Hypothalamus (tissue), 51 donors: ENCODE results near the gene C14orf180.
"Not testable (repeated sequence)": the region's sequence is repeated elsewhere in the genome, so short reads cannot be mapped to it uniquely, and the experiment has no call there.

Source experiments
- DNase-seq, 51 donors: peaks; one replicate each; lab custom pipeline; 2025; lab: John Stamatoyannopoulos, UW

Gene C14orf180

GRCh38 chr14:104576232-104576969 is 3.2 kb upstream of the C14orf180 start:
- no peak for DNase-seq

- DNase-seq: peak in 2 of 51 donors; percentile 6 to 19
These were observed 2.6 kb upstream of the C14orf180 start for GRCh38 chr14:104576970-104577332.

GRCh38 chr14:104577426-104577825 is 2.1 kb upstream of the C14orf180 start:
- DNase-seq: no peak

DNA sequence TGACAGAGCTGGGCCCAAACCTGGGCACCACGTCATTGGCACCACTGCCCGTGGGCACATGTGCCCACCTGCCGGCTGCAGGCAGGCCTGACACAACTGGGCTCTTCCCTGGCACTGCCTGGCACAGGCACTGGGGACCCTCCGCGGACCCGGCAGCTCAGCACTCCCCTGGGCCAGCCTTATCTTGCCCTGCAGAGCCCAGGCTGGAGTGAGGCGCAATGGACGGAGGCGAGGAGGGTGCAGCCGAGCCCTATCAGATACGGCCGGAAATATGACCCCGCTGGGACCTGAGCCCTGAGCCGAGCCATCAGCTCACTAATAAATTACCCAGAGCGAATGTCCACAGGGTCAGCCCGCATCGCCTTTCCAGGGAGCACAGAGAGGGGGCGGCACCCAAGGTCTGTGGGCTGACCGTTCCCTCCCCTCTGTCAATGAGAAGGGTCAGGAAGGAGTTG is 1.7 kb upstream of the C14orf180 start:
- no peak for DNase-seq

DNA sequence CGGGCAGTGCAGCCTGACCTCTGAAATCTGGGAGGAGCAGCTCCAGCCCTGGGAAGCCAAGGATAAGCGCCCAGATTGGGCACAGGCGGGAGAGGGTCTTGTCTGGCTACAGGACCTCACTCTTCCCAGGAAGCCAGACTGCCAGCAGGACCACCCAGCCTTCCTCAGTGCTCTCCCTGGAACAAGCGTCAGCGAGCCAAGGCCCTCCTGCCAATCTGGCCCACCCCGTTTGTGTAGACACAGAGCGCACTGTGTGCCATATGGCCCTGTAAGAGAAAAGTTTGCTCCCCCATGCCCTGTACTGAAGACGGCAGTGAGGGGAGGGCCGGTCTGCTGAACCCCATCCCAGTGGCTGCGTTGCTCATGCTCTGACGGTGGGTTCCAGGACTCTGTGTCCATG is 1.2 kb upstream of the C14orf180 start:
- DNase-seq: peak in 1 of 51 donors; percentile 3

DNA sequence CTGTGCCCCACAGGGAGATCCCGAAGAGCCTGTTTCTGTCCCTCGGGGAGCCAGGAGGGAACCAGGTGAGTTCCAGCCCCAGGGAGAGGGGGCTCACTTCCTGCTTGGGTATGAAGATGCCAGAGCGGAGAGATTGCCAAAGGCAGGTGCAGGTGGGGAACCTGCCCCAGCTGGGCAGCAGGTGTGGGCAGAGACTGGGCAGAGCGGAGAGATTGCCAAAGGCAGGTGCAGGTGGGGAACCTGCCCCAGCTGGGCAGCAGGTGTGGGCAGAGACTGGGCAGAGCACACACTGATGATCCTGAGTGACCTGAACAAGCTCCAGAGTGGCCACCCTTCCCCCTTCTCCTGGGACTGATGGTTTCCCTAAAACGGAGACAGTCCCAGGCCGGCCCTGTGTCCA is 375 bp downstream of the C14orf180 start:
- DNase-seq: not testable (repeated sequence)

- DNase-seq: peak in 1 of 51 donors; percentile 20
These were observed 1.4 kb downstream of the C14orf180 start for GRCh38 chr14:104580961-104581360.

DNA sequence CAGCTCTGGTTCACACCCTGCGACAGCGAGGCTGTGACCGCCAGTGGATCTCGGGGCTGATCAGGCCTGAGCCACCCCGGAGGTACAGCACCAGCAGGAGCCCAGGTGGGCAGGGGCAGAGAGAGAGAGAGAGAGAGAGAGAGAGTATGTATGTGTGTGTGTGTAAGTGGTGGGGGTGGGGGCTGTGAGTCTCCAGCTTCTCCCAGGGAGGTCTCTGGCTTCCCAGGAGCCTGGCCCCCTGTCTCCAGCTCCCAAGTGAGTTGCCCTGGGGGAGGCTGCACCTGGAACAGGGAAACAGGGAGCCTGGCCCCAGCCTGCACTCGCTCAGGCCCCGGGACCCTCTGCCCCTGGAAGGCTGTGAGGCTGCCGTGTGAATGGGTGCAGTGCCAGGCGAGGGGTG is 2.0 kb downstream of the C14orf180 start:
- DNase-seq: no peak

DNA sequence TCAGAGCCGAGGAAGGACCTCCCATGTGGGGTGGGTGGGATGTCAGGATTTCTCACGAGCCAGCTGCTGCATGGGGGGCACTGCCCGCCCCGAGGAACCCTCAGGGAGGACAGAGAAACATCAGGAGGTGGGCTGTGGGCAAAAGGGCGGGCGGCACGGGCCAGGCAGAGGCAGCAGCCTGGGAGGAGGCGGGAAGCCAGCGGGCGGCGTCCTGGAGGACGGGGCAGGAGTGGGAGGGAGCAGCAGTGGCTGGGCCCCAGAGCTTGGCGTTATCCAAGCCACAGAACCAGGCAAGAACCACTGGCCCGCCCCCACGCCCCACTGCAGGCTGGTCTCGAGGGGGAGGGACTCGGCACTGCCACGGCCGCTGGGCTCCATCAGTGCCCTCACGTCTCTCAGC is 2.4 kb downstream of the C14orf180 start:
- peak in 1 of 51 donors; percentile 19 for DNase-seq

GRCh38 chr14:104582662-104583061 is 3.1 kb downstream of the C14orf180 start:
- DNase-seq: no peak

GRCh38 chr14:104583424-104584306 is 4.1 kb downstream of the C14orf180 start:
- no peak for DNase-seq

DNA sequence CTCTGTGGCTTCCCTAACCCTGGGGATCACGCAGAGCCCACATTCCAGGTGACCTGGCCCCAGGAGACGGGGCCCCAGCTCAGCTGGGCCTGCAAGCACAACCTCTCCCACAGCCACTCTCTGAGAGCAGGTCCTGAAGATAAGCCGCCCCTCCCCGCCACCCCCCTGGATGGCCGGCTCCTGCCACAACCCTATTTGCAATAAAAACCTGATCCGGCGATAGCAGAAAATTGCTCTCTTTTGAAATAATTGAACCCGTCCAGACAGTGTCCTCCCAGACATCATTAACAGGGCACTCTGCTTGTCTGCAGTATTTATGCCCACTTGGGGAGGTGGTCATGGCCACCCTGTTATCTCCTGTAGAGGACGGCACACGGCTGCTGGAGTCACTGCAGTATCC is 5.0 kb downstream of the C14orf180 start:
- DNase-seq: no peak

DNA sequence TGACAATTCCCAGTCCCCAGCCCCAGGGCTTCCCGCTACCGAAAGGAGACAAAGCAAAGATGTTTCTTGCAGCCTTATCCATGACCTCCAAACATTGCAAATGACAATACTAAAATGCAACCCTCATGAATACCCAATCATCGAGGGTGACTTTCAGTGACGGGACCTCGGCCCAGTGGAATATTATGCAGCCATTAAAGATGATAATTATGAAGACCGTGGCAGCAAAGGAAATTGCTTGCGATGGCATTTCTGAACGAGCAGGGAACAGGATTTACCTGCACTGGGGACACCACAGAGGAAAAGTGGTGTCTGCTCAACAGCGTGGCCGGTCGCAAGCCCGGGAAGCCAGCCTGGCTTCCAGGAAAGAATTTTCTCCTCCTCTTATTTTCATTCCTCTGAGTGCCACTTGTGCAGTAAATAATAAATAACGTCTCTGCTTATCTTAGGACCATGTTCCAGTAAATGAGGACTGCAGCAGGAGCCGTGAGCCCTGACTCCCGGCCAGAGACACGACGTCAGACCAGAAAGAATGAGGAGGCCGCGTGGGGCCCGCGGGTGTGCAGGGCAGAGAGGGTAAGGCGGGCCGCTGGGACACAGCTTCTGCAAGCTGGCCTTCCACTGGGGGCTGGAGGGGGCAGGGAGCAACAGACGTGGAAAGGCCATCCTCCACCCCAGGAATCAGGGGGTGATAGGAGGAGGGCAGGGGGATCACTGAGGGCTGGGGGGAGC is 6.6 kb downstream of the C14orf180 start:
- DNase-seq: no peak

DNA sequence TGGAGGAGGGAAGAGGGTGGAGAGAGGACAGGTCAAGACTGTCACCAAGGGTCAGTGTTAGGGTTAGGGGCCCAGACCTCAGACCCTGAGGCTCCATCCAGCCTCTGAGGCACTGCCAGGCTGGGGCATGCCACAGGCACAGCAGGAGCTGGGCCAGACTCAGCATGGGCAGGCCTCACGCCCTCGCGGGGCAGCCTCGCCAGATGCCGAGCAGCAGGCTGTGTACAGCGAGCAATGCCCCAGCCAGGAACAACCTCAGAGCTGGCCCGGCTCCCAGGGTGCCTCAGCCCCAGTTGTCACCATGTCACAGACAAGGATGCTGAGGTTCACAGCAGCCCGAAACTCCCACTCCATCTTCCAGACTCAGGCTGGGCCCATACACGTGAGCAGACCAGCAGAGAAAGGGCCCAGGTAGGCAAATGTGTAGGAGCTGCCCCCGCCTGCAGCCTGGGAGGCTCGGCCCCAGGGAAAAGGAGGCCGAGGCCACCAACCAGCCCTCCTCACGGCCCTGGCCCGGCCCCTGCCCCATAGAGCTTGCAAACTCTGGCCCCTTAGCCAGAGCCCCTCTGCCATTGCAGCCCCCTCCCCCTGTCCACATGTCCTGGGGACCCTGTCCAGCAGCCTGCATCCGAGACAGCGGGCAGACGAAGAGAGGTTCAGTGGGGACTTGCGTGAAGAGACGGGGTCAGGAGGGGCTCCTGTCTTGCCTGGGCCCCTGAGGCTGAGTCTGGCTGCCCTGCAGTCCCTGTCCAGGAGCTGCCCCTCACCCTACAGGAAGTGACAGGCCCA is 7.5 kb downstream of the C14orf180 start:
- DNase-seq: peak in 8 of 51 donors; percentile 4 to 30 (median 24)

DNA sequence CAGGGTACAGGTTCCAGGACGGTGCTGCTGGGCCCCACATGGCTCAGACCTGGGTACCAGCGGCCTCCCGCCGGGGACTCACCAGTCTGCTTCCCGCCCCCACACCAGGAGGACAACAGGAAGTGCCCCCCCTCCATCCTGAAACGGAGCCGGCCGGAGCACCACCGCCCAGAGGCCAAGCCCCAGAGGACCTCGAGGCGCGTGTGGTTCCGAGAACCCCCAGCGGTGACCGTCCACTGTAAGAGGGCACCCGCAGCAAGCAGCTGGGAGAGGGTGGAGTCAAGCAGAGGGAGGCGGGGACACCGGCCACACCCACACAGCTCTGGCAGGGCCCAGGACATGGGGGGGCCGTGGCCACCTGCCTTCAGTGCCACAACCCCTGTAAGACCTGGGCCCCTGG is 8.1 kb downstream of the C14orf180 start:
- DNase-seq: no peak

DNA sequence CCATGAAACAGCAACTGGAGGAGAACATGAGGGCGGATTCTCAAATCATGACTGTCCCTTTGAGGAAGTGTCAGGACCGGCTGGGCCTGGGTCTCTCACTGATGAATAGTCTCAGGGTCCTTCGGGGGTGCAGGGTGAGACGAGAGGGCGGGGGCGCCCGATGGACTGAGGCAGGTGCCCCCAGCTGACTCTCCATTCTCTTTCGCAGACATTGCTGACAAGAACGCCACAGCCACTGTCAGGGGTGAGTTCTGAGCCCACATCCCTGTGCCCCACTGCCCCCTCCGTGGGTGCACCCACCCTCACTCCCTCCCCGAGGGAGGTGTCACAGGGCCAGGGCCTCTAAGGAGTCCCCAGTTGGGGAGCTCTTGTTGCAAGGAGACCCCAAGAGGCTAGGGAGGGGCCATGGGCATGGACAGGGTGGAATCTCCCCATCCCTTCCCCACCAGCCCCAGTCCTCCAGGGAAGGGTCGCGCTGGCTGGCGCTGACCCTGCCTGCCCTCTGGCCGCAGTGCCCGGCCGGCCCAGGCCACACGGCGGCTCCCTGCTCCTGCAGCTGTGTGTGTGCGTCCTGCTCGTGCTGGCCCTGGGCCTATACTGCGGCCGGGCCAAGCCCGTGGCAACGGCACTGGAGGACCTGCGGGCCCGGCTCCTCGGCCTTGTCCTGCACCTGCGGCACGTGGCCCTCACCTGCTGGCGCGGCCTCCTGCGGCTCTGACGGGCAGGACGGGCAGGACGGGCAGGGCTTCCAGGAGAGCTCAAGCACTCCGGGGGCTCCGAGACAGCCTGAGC is 8.7 kb downstream of the C14orf180 start:
- DNase-seq: peak in 5 of 51 donors; percentile 4 to 44 (median 25)

- no peak for DNase-seq
These were observed 10.0 kb downstream of the C14orf180 start for GRCh38 chr14:104589338-104590195.

DNA sequence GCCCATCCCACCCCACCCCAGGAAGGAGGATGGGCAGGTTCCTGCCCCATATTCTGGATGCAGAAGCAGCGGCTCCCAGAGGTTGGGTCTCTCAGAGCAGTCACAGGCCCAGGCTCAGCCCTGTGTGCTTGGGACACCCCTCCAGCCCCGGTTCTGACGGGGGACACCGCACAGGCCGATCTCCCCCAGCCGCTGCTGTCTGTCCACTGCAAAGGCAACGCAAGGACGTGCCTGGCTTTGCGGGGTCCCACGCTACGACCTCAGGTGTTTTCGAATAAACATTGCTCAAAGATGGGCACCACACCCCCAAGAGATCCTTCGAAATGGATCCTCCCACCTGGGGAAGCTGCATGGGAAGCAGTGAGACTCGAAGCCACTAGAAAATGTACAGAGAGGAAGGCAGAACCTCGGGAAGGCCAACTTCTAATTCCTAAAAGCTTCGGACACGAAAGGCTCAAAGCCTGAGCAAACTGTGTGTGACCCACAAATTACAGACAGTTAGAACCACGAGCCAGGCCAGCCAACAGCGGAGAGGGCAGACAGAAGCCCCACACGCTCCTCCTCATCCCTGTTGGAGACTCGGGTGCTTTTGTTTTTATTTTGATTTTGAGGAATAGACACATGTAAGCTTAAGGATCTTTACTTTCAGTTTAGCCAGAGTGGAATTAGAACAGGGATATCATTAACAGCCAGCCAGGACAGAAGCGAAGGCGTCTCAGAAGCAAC is 10.8 kb downstream of the C14orf180 start:
- DNase-seq: no peak
